Activated B cell treated with CpG ODN at 0.5 μM for 24 hours (primary cell): ENCODE data around the gene ALG8. TPM values are rescaled to one million over a fixed set of nuclear protein-coding genes. Genes with fewer than 3 reads are reported as not detected.

Experiments used
- ATAC-seq: fragments of 200-7000 bp; cut with Tn5 transposase; one replicate; pipeline ENCODE4 v1.10.0; 2021; ENCODE audit warnings: low read depth, mild to moderate bottlenecking, moderate library complexity
- CTCF ChIA-PET: fragments of 350-600 bp; sonication (Branson Sonifier 250); formaldehyde crosslinking; loops from one replicate; lab custom pipeline; 2021; ENCODE audit warnings: antibody characterized with exemption; lab: Charles Lee
- POLR2A ChIA-PET: fragments of 350-600 bp; sonication (Branson Sonifier 250); formaldehyde crosslinking; loops from one replicate; lab custom pipeline; 2021; ENCODE audit warnings: antibody characterized with exemption; lab: Charles Lee
- DNase-seq: peaks from one replicate; pipeline ENCODE4 v3.0.0; 2022
- H3K27ac Mint-ChIP-seq: one replicate; pipeline ENCODE4 v1.8.0; 2020; ENCODE audit warnings: mixed read lengths
- H3K27me3 Mint-ChIP-seq: one replicate; pipeline ENCODE4 v1.8.0; 2021; ENCODE audit warnings: mixed read lengths
- H3K36me3 Mint-ChIP-seq: one replicate; pipeline ENCODE4 v1.8.0; 2021; ENCODE audit warnings: low read depth, mixed read lengths
- H3K4me1 Mint-ChIP-seq: one replicate; pipeline ENCODE4 v1.8.0; 2021; ENCODE audit warnings: mixed read lengths
- H3K4me3 Mint-ChIP-seq: one replicate; pipeline ENCODE4 v1.8.0; 2020; ENCODE audit warnings: mild to moderate bottlenecking, mixed read lengths
- H3K9me3 Mint-ChIP-seq: one replicate; pipeline ENCODE4 v1.8.0; 2020; ENCODE audit warnings: mixed read lengths
- CTCF ChIP-seq: fragments of 200-600 bp; IDR thresholded peaks from one replicate; pipeline ENCODE4 v1.8.0; 2022; ENCODE audit warnings: antibody characterized with exemption, mild to moderate bottlenecking
- intact Hi-C: fragments of 100-400 bp; cut with micrococcal nuclease; formaldehyde crosslinking; loops from one replicate; pipeline ENCODE4 v1.15.1; 2024
- total RNA-seq: library from RNA; stranded (reverse); gene quantifications from 2 replicates; pipeline ENCODE4 v1.2.3, GENCODE V29; 2022

Gene ALG8
- total RNA-seq, 1 donor from 2014 or later, result 46.0 TPM

DNA sequence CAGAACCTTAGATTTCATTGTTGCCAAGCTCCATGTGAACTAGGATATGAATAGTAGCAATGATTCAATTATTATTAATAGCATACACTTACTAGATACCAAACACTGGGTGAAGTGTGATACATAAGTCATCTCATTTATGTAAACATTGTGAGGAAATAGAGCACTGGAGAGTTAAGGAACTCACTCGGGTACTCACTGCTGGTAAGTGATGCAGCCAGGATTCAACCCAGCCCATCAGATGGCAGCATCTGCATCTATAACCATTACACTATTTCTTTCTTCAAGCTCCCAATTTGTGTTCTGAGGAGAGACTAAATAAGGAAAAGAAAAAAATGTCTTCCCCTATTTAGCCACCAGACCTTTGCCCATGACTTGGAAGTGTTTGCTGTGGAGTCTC is 10.2 kb upstream of the ALG8 start:
- no peak for DNase-seq
- Mint-ChIP-seq H3K27ac (no peak overlapping the region), H3K36me3 (peaks cover 2% of the 10 kb centered on the region), H3K4me3 (no peak overlapping the region), H3K27me3 (no peaks in the 10 kb centered on the region), H3K4me1 (no peaks in the 10 kb centered on the region), H3K9me3 (no peaks in the 10 kb centered on the region)
- intact Hi-C loops, result no loop called here
- no peak for TF ChIP-seq CTCF
- CTCF ChIA-PET, result interaction anchor here (0.7 to 1.8 kb wide), 2 partner anchors 104 to 415 kb away, joined by 3 to 7 read pairs; no protein-coding TSS in a partner anchor
- POLR2A ChIA-PET, result no interaction called here
- no peak for ATAC-seq

DNA sequence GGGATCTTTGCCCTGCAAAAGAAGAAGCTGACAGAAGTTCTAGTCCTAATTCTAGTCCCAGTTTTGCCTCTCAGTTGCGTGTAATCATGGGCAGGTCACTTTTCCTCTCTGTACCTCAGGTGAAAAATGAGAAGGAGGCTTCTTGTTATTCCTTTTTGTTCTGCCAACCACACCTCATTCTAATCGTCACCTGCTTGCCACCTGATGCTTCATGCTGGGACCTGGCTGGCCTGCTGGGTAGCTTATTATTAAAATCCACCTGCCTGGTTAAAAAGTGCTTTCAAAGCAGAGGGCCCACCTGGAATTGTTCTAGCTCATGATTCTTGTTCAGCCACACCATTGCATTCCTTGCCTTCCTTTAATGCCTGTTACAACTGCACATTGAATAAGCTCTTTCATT is 8.4 kb upstream of the ALG8 start:
- ChIA-PET POLR2A (no interaction called here), CTCF (interaction anchor here (0.9 kb wide), 1 partner anchor 40 kb away, joined by 3 read pairs; the partner anchor contains the start of gene KCTD21)
- Mint-ChIP-seq H3K4me1 (peaks cover 16% of the 10 kb centered on the region), H3K4me3 (no peak overlapping the region), H3K27ac (no peak overlapping the region), H3K9me3 (no peaks in the 10 kb centered on the region), H3K36me3 (peaks cover 2% of the 10 kb centered on the region), H3K27me3 (no peaks in the 10 kb centered on the region)
- DNase-seq (no peak), ATAC-seq (no peak)
- intact Hi-C loops, result no loop called here
- TF ChIP-seq CTCF, result no peak

- no peak overlapping the region for H3K27ac Mint-ChIP-seq
- H3K36me3 Mint-ChIP-seq, result peaks cover 3% of the 10 kb centered on the region
- ATAC-seq (no peak), DNase-seq (no peak)
- no peaks in the 10 kb centered on the region for H3K27me3 Mint-ChIP-seq
- ChIA-PET CTCF (interaction anchor here (1.3 kb wide), 1 partner anchor 419 kb away, joined by 4 read pairs; no protein-coding TSS in a partner anchor), POLR2A (no interaction called here)
- intact Hi-C loops, result no loop called here
- peaks cover 28% of the 10 kb centered on the region for H3K4me1 Mint-ChIP-seq
- H3K9me3 Mint-ChIP-seq, result no peaks in the 10 kb centered on the region
- no peak for TF ChIP-seq CTCF
- H3K4me3 Mint-ChIP-seq, result no peak overlapping the region
These were observed 6.1 kb upstream of the ALG8 start for GRCh38 chr11:78145511-78146025.

DNA sequence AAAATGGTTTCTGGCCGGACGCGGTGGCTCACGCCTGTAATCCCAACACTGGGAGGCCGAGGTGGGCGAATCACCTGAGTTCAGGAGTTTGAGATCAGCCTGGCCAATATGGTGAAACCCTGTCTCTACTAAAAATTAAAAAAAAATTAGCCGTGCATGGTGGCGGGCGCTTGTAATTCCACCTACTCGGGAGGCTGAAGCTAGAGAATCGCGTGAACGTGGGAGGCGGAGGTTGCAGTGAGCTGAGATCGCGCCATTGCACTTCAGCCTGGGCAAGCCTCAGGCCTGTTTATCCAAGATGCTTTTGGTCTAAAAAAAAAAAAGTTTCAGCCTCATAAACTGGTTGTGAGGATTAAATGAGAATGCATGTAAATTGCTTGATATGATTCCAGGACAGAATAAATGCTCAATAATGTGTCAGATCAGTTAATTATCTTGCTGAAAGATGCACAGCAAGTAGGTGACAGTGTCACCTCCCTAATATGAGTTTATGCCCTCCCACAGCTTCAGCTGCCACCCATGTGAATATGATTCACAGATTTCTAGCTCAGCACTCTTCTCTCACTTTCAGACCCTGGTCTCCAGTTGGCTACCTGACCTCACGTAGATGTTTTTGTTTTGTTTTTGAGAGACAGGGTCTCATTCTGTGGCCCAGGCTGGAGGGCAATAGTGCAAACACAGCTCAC is 1.1 kb upstream of the ALG8 start:
- Mint-ChIP-seq H3K4me1 (peaks cover 49% of the 10 kb centered on the region), H3K4me3 (peak overlapping the region; percentile 61), H3K27me3 (no peaks in the 10 kb centered on the region), H3K9me3 (no peaks in the 10 kb centered on the region), H3K36me3 (peaks cover 31% of the 10 kb centered on the region), H3K27ac (no peak overlapping the region)
- DNase-seq (no peak), ATAC-seq (no peak)
- TF ChIP-seq CTCF, result no peak
- POLR2A ChIA-PET, result interaction anchor here (0.7 to 2.2 kb wide), 7 partner anchors 49 to 434 kb away, joined by 3 to 25 read pairs (median 4); partner anchors contain the start of genes KCTD21, NARS2 and USP35
- intact Hi-C loops, result no loop called here
- CTCF ChIA-PET, result interaction anchor here (2.9 kb wide), 1 partner anchor 424 kb away, joined by 14 read pairs; no protein-coding TSS in a partner anchor
